Brain microvascular endothelial cell (primary cell): ENCODE data around the gene GASK1A.

Experiments used
- DNase-seq: peaks from one replicate; pipeline ENCODE4 v3.0.0-alpha.2; 2020
- H3K27ac ChIP-seq: fragments of 250-450 bp; sonication (Bioruptor Pico); 2 replicates; pipeline ENCODE4 v1.5.1; 2020; ENCODE audit warnings: mild to moderate bottlenecking, moderate library complexity
- H3K27me3 ChIP-seq: fragments of 250-450 bp; sonication (Bioruptor Pico); replicated peaks from 2 replicates; pipeline ENCODE4 v1.5.1; 2020; ENCODE audit warnings: mild to moderate bottlenecking
- H3K36me3 ChIP-seq: fragments of 250-450 bp; sonication (Bioruptor Pico); replicated peaks from 2 replicates; pipeline ENCODE4 v1.5.1; 2020; ENCODE audit warnings: mild to moderate bottlenecking
- H3K4me3 ChIP-seq: 2 replicates; pipeline ENCODE4 v1.5.1; 2011; ENCODE audit warnings: low read depth, mild to moderate bottlenecking, control low read depth, low read length, moderate library complexity
- CTCF ChIP-seq: IDR thresholded peaks from 2 replicates; pipeline ENCODE4 v1.5.1; 2011; ENCODE audit warnings: low read depth, mild to moderate bottlenecking, moderate library complexity, low read length, control low read depth, inconsistent platforms; ENCODE audit errors: missing control alignments
- in situ Hi-C: cut with HindIII; loops from 2 replicates; pipeline ENCODE4 v1.10.0; 2017; ENCODE audit warnings: low sequenced_read_pairs, low pct_ligation_motif_present

GASK1A gene

GRCh38 chr3:43096761-43097160 is 117.7 kb downstream of the GASK1A start:
- Histone ChIP-seq H3K4me3 (no peak overlapping the region), H3K36me3 (no peaks in the 10 kb centered on the region), H3K27me3 (no peaks in the 10 kb centered on the region), H3K27ac (no peak overlapping the region)
- no peak for DNase-seq
- in situ Hi-C loops: no loop called here
- no peak for TF ChIP-seq CTCF

- no peak overlapping the region for H3K27ac ChIP-seq
- no peaks in the 10 kb centered on the region for H3K27me3 ChIP-seq
- no peak overlapping the region for H3K4me3 ChIP-seq
- in situ Hi-C loops: no loop called here
- TF ChIP-seq CTCF: no peak
- H3K36me3 ChIP-seq: no peaks in the 10 kb centered on the region
- DNase-seq: no peak
Observed at GRCh38 chr3:43097400-43098080, 118.4 kb downstream of the GASK1A start.

- no peak overlapping the region for H3K4me3 ChIP-seq
- no peak for TF ChIP-seq CTCF
- no peak for DNase-seq
- in situ Hi-C loops: no loop called here
- H3K27ac ChIP-seq: no peak overlapping the region
- no peaks in the 10 kb centered on the region for H3K27me3 ChIP-seq
- no peaks in the 10 kb centered on the region for H3K36me3 ChIP-seq
Observed at GRCh38 chr3:43098761-43099160, 119.7 kb downstream of the GASK1A start.

GRCh38 chr3:43102773-43103480 is 123.8 kb downstream of the GASK1A start:
- Histone ChIP-seq H3K36me3 (no peaks in the 10 kb centered on the region), H3K27me3 (no peaks in the 10 kb centered on the region), H3K27ac (no peak overlapping the region), H3K4me3 (no peak overlapping the region)
- DNase-seq: no peak
- in situ Hi-C loops: no loop called here
- TF ChIP-seq CTCF: no peak

- DNase-seq: no peak
Observed at GRCh38 chr3:43104039-43104438, 124.9 kb downstream of the GASK1A start.

More at GRCh38 chr3:43104039-43104438, 124.9 kb downstream of the GASK1A start:
- Histone ChIP-seq H3K36me3 (no peaks in the 10 kb centered on the region), H3K4me3 (no peak overlapping the region), H3K27me3 (no peaks in the 10 kb centered on the region), H3K27ac (no peak overlapping the region)
- TF ChIP-seq CTCF: no peak
- in situ Hi-C loops: no loop called here
